Trophoblast cell (in vitro differentiated cells and primary cell): ENCODE data around the gene SEPTIN10.
A peak's percentile ranks its signal among the peaks of the same experiment; 100 is the strongest.

ENCODE experiments used
- DNase-seq, 2 donors: peaks; one replicate each; pipeline ENCODE4 v3.0.0-alpha.2; 2016
- H2AFZ ChIP-seq: 2 replicates; pipeline ENCODE4 v1.6.1; 2013; ENCODE audit warnings: low read length, moderate library complexity, mild to moderate bottlenecking; ENCODE audit not compliant: insufficient read depth, poor library complexity
- H2AK5ac ChIP-seq: 2 replicates; pipeline ENCODE4 v1.6.1; 2013; ENCODE audit warnings: mild to moderate bottlenecking, low read length
- H2BK120ac ChIP-seq: 2 replicates; pipeline ENCODE4 v1.6.1; 2013; ENCODE audit warnings: low read length, mild to moderate bottlenecking, moderate library complexity; ENCODE audit not compliant: insufficient read depth, poor library complexity
- H2BK12ac ChIP-seq: 2 replicates; pipeline ENCODE4 v1.6.1; 2013; ENCODE audit warnings: mild to moderate bottlenecking, low read length, moderate library complexity
- H2BK5ac ChIP-seq: 2 replicates; pipeline ENCODE4 v1.6.1; 2013; ENCODE audit warnings: low read length, low read depth, moderate library complexity, mild to moderate bottlenecking; ENCODE audit not compliant: poor library complexity
- H3K14ac ChIP-seq: 2 replicates; pipeline ENCODE4 v1.6.1; 2013; ENCODE audit warnings: mild to moderate bottlenecking, low read length
- H3K18ac ChIP-seq: 2 replicates; pipeline ENCODE4 v1.6.1; 2013; ENCODE audit warnings: mild to moderate bottlenecking, low read length
- H3K23ac ChIP-seq: 2 replicates; pipeline ENCODE4 v1.6.1; 2013; ENCODE audit warnings: low read length
- H3K27ac ChIP-seq: 2 replicates; pipeline ENCODE4 v1.5.1; 2013; ENCODE audit warnings: low read depth, mild to moderate bottlenecking, inconsistent platforms, low read length, moderate library complexity
- H3K27me3 ChIP-seq: 2 replicates; pipeline ENCODE4 v1.6.1; 2013; ENCODE audit warnings: inconsistent platforms, mild to moderate bottlenecking, low read length, moderate library complexity; ENCODE audit not compliant: insufficient read depth
- H3K36me3 ChIP-seq, 2 experiments: 1 replicate in 1 of 2; 2 replicates in 1 of 2; pipeline ENCODE4 v1.6.1; 2013; ENCODE audit warnings: low read length in 2 of 2, mild to moderate bottlenecking in 2 of 2, moderate library complexity in 1 of 2; ENCODE audit not compliant: insufficient read depth in 2 of 2, control insufficient read depth in 1 of 2
- H3K4ac ChIP-seq: 2 replicates; pipeline ENCODE4 v1.6.1; 2013; ENCODE audit warnings: low read depth, mild to moderate bottlenecking, low read length, moderate library complexity
- H3K4me1 ChIP-seq, 2 experiments: 1 replicate in 1 of 2; 2 replicates in 1 of 2; pipeline ENCODE4 v1.6.1; 2013; ENCODE audit warnings: low read length in 2 of 2, mild to moderate bottlenecking in 2 of 2, moderate library complexity in 1 of 2; ENCODE audit not compliant: insufficient read depth in 2 of 2, control insufficient read depth in 1 of 2
- H3K4me2 ChIP-seq: 2 replicates; pipeline ENCODE4 v1.6.1; 2013; ENCODE audit warnings: inconsistent platforms, mild to moderate bottlenecking, low read length, moderate library complexity
- H3K4me3 ChIP-seq: 2 replicates; pipeline ENCODE4 v1.5.1; 2013; ENCODE audit warnings: mild to moderate bottlenecking, low read depth, low read length, inconsistent platforms
- H3K79me1 ChIP-seq: one replicate; pipeline ENCODE4 v1.6.1; 2013; ENCODE audit warnings: low read length
- H3K79me2 ChIP-seq: 2 replicates; pipeline ENCODE4 v1.6.1; 2013; ENCODE audit warnings: low read length, mild to moderate bottlenecking; ENCODE audit not compliant: control insufficient read depth, insufficient read depth, poor library complexity
- H3K9ac ChIP-seq: 2 replicates; pipeline ENCODE4 v1.6.1; 2013; ENCODE audit warnings: mild to moderate bottlenecking, low read length
- H3K9me3 ChIP-seq: 2 replicates; pipeline ENCODE4 v1.6.1; 2013; ENCODE audit warnings: low read depth, mild to moderate bottlenecking, control low read depth, inconsistent platforms, low read length; ENCODE audit not compliant: insufficient read depth
- H4K12ac ChIP-seq: 2 replicates; pipeline ENCODE4 v1.6.1; 2013; ENCODE audit warnings: low read depth, mild to moderate bottlenecking, low read length, moderate library complexity
- H4K8ac ChIP-seq: 2 replicates; pipeline ENCODE4 v1.6.1; 2013; ENCODE audit warnings: low read depth, mild to moderate bottlenecking, low read length, moderate library complexity
- H4K91ac ChIP-seq: one replicate; pipeline ENCODE4 v1.6.1; 2013; ENCODE audit warnings: low read depth, mild to moderate bottlenecking, low read length, moderate library complexity
- WGBS: extraction: QIAGEN DNeasy Blood & Tissue Kit; methylation state at CpG from one replicate; pipeline ENCODE4 v1.1.7; 2013; ENCODE audit warnings: missing lambda C conversion rate; ENCODE audit not compliant: insufficient read length, insufficient coverage; ENCODE audit errors: extremely low coverage; 5-methylcytosine and 5-hydroxymethylcytosine counted together

SEPTIN10 gene

GRCh38 chr2:109611467-109612095, 2.2 kb downstream of the SEPTIN10 start:
- peaks cover 0 to 1% of the 10 kb centered on the region in 2 experiments for H3K36me3 ChIP-seq
- peaks cover 5 to 10% of the 10 kb centered on the region in 2 experiments for H3K4me1 ChIP-seq
- H2AK5ac ChIP-seq, result no peak overlapping the region
- H3K79me1 ChIP-seq, result peaks cover 31% of the 10 kb centered on the region
- WGBS, result no CpG with 5 or more reads among the region's 5 CpGs
- peak overlapping the region; percentile 66 for H3K4ac ChIP-seq
- no peak overlapping the region for H2BK5ac ChIP-seq
- H3K18ac ChIP-seq, result no peak overlapping the region
- peak overlapping the region; percentile 6 for H2BK12ac ChIP-seq
- no peak overlapping the region for H2BK120ac ChIP-seq
- H3K9ac ChIP-seq, result no peak overlapping the region
- H4K12ac ChIP-seq, result no peak overlapping the region
- H4K91ac ChIP-seq, result no peak overlapping the region
- H3K79me2 ChIP-seq, result peaks cover 30% of the 10 kb centered on the region
- H3K14ac ChIP-seq, result no peak overlapping the region
- no peak overlapping the region for H4K8ac ChIP-seq
- H3K4me2 ChIP-seq, result peak overlapping the region; percentile 76
- no peak overlapping the region for H3K23ac ChIP-seq
- H3K4me3 ChIP-seq, result no peak overlapping the region
- DNase-seq, result peak in 1 of 2 donors; percentile 31
- no peaks in the 10 kb centered on the region for H3K27me3 ChIP-seq
- no peak overlapping the region for H2AFZ ChIP-seq
- H3K27ac ChIP-seq, result no peak overlapping the region
- no peaks in the 10 kb centered on the region for H3K9me3 ChIP-seq

GRCh38 chr2:109609352-109610024, 4.3 kb downstream of the SEPTIN10 start:
- no peak overlapping the region for H3K4me3 ChIP-seq
- no peak overlapping the region for H2AFZ ChIP-seq
- H3K4ac ChIP-seq, result no peak overlapping the region
- peaks cover 21% of the 10 kb centered on the region for H3K79me1 ChIP-seq
- no peak overlapping the region for H3K14ac ChIP-seq
- H4K91ac ChIP-seq, result peak overlapping the region; percentile 28
- peak overlapping the region; percentile 91 for H3K27ac ChIP-seq
- H3K18ac ChIP-seq, result no peak overlapping the region
- H3K4me1 ChIP-seq, result peaks cover 13 to 18% of the 10 kb centered on the region in 2 experiments
- H3K9ac ChIP-seq, result no peak overlapping the region
- no peaks in the 10 kb centered on the region for H3K9me3 ChIP-seq
- no peak overlapping the region for H4K8ac ChIP-seq
- peak overlapping the region; percentile 89 for H2BK5ac ChIP-seq
- peaks cover 18% of the 10 kb centered on the region for H3K79me2 ChIP-seq
- DNase-seq, result peak; percentile 48 to 79
- no peak overlapping the region for H2BK12ac ChIP-seq
- H3K4me2 ChIP-seq, result peak overlapping the region; percentile 38
- peaks cover 0 to 2% of the 10 kb centered on the region in 2 experiments for H3K36me3 ChIP-seq
- no CpG with 5 or more reads among the region's 8 CpGs for WGBS
- no peak overlapping the region for H2AK5ac ChIP-seq
- no peak overlapping the region for H4K12ac ChIP-seq
- no peaks in the 10 kb centered on the region for H3K27me3 ChIP-seq
- no peak overlapping the region for H2BK120ac ChIP-seq
- H3K23ac ChIP-seq, result no peak overlapping the region

GRCh38 chr2:109607766-109608165, 6.0 kb downstream of the SEPTIN10 start:
- peaks cover 9% of the 10 kb centered on the region for H3K79me1 ChIP-seq
- no peak overlapping the region for H2BK12ac ChIP-seq
- no peaks in the 10 kb centered on the region for H3K9me3 ChIP-seq
- no peak overlapping the region for H3K9ac ChIP-seq
- no peak overlapping the region for H3K4me3 ChIP-seq
- H3K36me3 ChIP-seq, result peaks cover 0 to 2% of the 10 kb centered on the region in 2 experiments
- no peak overlapping the region for H2BK120ac ChIP-seq
- H4K91ac ChIP-seq, result no peak overlapping the region
- H4K12ac ChIP-seq, result no peak overlapping the region
- H3K14ac ChIP-seq, result no peak overlapping the region
- H2AK5ac ChIP-seq, result no peak overlapping the region
- no peak overlapping the region for H2AFZ ChIP-seq
- peak overlapping the region; percentile 25 for H3K27ac ChIP-seq
- H3K23ac ChIP-seq, result no peak overlapping the region
- H3K4me1 ChIP-seq, result peaks cover 14 to 19% of the 10 kb centered on the region in 2 experiments
- no peak overlapping the region for H4K8ac ChIP-seq
- no peak overlapping the region for H2BK5ac ChIP-seq
- H3K4me2 ChIP-seq, result no peak overlapping the region
- H3K27me3 ChIP-seq, result no peaks in the 10 kb centered on the region
- H3K79me2 ChIP-seq, result peaks cover 21% of the 10 kb centered on the region
- peak overlapping the region; percentile 89 for H3K4ac ChIP-seq
- H3K18ac ChIP-seq, result no peak overlapping the region
- DNase-seq, result no peak
- WGBS, result no CpG with 5 or more reads among the region's 2 CpGs

GRCh38 chr2:109604597-109604996, 9.2 kb downstream of the SEPTIN10 start:
- Histone ChIP-seq H3K18ac (peak overlapping the region; percentile 29), H3K14ac (peak overlapping the region; percentile 29), H2AK5ac (no peak overlapping the region), H3K79me1 (peaks cover 6% of the 10 kb centered on the region), H3K4ac (peak overlapping the region; percentile 89), H4K12ac (no peak overlapping the region), H3K27ac (peak overlapping the region; percentile 57), H3K4me2 (no peak overlapping the region), H2AFZ (no peak overlapping the region), H2BK12ac (peak overlapping the region; percentile 36), H2BK5ac (peak overlapping the region; percentile 9), H3K9me3 (no peaks in the 10 kb centered on the region), H3K79me2 (peaks cover 20% of the 10 kb centered on the region), H4K91ac (no peak overlapping the region), H3K27me3 (no peaks in the 10 kb centered on the region), H3K4me1 (peaks cover 15 to 24% of the 10 kb centered on the region in 2 experiments), H3K23ac (no peak overlapping the region), H4K8ac (peak overlapping the region; percentile 56), H2BK120ac (no peak overlapping the region), H3K4me3 (no peak overlapping the region), H3K36me3 (peaks cover 0 to 5% of the 10 kb centered on the region in 2 experiments), H3K9ac (no peak overlapping the region)
- peak; percentile 78 to 82 for DNase-seq
- WGBS, result no CpG with 5 or more reads among the region's 5 CpGs
